Femur (tissue), 1 donor: Measurements from ENCODE around the gene GMEB2.
"Not testable (repeated sequence)": the region's sequence is repeated elsewhere in the genome, so short reads cannot be mapped to it uniquely, and the experiment has no call there.

Experiments
- DNase-seq: peaks from one replicate; pipeline ENCODE4 v3.0.0-alpha.2; 2017

GMEB2 gene

DNA sequence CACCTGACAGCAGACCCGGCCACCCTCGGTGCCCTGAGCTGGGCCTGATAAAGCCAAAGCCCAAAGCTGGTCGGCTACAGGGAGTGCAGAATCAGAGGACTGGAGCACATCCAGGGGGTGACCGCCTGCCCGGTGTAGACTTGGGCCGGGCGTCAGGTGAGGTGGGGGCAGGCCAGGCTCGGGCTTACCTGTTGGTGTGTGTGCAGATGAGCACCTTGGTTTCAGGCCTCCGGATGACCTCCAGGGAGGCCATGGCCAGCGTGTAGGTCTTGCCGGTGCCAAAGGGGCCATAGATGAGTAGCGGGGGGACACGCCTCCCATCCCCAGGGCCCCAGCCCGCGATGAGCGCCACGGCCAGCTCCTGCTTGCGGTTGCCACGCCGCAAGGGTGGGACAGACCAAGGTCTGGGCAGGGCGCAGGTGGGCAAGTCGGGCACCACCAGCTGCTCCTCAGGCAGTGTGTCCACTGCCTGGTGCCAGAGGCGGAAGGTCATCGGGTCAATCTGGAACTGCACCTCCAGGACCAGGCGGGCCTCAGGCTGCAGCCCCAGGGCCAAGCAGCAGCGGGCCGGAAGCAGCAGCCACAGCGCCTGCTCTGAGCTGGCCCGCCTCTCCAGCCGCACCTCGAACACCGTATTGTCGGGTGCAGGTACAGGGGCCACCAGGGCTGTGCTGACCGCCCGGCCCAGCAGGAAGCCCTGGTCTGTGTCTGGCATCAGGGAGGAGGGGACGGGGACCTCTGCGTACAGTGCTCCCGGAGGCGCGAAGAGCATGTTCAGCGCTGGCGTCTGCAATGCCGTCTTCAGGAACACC is 58.5 kb downstream of the GMEB2 start:
- no peak for DNase-seq

DNA sequence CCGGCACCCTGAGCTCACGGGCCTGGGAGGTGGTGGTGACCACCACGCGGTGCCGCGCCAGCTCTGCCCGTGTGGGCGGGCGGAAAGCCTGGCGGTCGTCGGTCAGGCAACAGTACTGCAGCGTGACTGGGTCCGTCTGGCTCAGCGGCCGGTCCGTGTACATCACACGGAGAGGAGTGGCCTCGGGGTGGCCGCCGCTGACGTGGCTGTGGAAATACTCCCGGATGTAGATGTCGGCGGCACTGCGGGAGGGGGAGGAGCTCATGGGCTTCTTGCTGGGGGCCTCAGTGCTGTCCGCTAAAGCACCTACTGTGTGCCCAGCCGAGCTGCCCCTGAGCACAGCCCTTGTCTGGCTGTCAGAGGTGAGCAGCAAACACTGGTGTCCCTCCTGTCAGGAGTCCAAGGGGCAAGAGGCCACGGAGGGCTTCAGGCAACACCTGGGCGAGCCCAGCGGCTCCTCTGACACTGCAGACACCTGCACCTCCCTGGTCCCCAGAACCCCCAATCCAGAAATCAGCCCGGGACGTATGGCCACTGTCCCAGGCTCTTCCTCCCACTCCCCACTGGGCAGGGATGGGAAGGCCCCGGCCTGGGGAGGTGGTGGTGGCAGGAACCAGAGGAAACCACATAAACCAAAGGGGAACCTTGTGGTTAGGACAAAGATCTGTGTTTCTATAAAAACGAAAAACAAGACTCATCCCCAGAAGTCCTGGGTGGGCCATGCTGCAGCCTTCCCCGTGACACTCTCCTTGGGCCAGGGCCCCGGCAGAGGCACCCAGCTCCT is 59.3 kb downstream of the GMEB2 start:
- DNase-seq: no peak

DNA sequence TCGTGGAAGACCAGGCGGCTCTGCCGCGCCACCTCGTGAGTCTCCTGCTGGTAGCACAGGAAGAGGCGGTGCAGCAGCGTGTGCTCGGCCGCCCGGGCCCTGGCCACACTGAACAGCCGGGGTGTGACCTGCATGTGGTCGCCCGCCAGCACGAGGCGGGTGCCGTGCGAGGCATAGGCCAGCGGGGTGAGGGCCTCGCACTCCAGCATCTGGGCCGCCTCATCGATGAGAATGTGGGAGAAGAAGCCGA is 59.8 kb downstream of the GMEB2 start:
- no peak for DNase-seq

DNA sequence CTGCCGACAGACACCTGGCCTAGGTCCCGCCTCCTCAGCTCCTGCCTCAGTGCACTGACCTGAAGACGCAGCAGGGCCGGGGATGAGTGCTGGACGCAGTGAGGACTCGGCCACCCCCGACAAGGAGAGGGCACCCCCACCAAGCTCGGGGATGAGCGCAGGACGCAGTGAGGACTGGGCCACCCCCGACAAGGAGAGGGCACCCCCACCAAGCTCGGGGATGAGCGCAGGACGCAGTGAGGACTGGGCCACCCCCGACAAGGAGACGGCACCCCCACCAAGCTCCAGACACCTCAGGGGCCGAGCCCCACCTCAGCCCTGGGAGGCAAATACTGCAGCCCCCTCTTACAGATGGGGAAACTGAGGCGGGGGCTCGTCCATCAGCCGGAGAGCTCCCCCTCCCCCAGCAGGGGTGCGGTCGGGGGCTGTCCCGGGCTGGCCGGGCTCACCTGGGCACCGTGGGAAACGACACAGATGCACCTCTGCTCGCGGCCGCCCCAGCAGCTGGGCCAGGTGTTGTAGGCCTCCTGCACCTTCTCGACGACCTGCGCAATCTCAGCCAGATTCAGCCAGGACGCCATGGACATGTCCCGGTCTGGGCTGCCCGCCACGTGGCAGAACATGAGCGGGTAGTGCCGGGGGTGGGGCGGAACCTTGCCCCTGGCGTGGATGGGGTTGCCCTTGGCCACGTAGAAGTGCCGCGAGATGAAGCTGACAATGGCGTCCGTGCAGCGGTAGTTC is 60.3 kb downstream of the GMEB2 start:
- no peak for DNase-seq

DNA sequence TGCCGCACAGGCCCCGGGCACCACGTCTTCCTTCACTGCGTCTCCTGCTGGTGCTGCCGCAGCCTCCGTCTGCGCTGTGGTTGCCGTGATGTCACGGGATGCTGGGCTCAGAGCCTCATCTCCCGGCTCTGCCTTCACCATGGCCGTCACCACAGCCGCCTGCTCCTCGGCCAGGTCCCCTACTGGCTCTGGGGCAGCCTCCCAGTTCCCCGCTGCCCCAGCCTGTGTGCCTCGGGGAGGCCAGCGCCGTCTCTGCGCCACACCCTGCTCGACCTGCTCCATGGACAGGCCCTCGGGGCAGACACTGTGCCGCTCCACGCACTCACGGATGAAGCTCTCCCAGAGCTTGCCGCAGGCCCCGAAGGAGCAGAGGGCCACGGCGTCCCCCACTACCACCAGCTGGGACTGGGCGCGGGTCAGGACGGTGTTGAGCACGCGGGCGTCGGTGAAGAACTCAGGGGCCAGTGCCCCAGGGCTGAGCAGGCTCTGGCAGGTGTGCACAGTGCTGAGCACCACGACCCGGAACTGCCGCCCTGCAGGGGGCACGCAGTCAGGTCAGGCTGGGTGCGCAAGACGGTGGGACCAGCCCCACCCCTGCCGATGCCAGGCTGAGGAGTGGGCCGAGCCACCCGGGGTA is 61.1 kb downstream of the GMEB2 start:
- DNase-seq: no peak

DNA sequence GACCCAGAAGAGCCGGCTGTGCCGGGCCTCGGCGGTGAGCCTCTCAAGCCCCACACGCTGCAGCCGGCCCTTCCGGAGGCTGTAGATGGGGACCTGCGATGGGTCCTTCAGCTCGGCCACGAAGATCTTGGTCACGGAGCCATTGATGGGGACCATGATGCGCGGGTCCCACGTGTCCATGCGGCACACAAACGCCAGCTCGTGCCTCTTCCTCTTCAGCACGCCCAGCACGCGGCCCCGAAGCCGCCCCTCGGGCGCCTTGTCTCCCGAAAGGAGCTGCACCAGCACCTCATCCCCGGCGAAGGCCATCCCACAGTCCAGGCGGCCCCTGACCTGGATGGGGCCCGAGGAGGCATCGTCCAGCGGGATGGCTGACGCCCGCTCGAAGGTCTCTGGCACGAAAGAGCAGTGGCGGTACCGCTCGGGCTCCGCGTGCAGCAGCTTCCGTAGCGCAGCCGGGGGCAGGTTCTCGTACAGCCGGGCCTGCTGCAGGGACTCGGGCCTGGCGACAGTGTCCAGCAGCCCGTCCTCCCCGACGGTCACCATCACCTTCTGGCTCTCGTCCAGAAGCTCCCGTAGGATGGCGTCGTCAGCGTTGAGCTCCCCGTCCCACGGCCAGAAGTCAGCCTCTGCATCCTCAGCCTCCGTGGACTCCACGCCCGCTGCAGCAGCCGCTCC is 61.7 kb downstream of the GMEB2 start:
- no peak for DNase-seq

DNA sequence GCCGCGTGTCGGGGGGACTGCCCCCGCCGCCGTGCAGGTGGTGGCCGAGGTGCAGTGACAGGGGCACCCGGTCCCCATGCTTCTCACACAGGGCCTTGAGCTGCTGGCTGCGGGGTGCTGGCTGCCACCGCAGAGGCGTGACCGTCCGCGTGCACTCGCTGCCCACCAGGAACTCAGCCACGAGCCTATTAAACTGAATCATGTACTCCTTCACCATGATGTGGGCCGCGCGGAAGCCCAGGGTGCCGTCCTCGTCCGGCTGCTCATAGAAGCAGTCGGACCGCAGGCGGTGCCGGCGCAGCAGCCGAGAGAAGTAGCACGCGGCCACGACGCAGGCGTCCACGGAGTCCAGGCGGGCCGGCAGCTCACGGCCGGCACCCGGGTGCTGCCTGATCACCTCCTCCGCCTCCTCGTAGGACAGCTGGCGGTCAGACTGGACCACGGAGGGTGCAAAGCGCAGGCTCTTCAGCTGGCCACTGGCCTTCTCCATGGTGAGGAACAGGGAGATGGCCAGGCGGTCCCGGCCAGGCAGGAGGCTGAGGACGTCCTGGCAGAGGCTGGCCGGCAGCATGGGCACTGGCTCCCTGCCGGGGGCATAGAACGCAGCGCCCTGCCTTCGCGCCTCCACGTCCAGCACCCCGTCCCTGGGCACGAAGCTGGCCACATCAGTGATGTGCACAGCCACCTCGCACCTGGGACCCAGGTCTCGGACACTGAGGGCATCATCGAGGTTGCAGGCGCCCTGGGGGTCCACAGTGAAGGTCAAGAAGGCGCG is 62.7 kb downstream of the GMEB2 start:
- no peak for DNase-seq

DNA sequence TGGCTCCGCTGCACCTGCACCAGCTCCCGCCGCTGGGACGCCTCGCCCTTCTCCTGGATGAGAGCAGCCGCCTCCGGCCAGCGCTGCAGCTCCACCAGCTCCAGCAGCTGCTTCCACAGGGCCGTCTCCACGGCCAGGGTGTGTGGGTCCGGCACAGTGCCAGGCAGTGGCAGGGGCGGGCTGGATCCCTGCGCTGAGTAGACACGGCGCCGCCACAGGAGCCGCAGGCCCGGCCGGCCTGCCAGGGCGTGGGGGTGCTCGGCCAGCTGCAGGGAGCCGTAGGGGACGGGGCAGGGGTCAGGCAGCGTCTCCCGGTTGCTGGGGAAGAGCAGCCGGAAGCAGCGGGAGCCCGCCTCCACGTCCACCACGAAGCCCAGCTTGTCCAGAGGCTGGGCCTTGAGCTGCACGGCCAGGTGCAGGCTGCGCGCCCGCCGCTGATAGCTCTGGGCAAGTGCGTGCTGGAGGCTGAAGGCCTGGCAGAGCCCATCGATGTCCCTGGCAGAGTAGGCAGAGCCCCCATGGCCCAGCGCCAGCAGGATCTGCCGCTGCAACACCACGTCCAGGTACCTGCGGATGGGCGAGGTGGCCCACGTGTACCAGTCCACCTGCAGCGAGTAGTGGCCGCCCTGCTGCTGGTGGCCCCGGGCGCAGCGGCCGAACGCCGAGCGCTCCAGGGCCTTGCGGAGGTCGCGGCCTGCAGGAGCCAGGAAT is 63.5 kb downstream of the GMEB2 start:
- no peak for DNase-seq

DNA sequence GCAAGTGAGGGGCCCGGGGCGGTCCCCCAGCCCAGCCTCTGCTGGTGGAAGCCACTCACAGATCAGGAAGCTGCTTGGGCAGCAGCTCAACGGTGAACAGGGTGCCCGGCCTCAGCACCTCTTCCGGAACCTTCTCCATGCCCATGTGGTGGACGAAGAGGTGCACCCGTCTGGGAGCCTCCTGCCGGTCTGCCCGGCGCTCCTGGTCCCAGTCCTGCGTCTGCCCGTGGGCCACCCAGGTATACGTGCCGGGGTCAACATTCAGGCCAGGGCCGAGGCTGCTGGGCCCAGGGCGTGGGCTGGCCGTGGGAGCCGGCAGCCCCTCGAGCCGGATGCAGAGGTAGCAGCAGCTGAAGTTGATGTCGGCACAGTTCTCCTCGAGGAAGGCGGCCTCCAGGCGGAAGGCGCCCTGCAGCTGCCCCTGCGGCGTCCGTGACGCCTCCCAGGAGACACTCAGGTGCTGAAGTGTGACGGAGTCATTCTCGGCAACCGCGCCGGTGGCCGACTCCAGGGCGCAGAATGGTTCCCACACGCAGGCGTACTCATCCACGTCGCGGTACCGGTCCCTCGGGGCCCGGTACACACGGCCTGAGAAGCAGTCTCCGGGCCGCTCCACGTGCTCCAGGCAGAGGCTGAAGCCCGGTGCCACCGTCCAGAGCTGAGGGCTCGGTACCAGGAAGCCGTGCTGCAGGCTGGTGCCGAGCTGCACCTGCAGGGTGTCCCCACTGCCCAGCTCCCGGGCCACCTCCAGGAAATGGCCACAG is 64.3 kb downstream of the GMEB2 start:
- DNase-seq: no peak

DNA sequence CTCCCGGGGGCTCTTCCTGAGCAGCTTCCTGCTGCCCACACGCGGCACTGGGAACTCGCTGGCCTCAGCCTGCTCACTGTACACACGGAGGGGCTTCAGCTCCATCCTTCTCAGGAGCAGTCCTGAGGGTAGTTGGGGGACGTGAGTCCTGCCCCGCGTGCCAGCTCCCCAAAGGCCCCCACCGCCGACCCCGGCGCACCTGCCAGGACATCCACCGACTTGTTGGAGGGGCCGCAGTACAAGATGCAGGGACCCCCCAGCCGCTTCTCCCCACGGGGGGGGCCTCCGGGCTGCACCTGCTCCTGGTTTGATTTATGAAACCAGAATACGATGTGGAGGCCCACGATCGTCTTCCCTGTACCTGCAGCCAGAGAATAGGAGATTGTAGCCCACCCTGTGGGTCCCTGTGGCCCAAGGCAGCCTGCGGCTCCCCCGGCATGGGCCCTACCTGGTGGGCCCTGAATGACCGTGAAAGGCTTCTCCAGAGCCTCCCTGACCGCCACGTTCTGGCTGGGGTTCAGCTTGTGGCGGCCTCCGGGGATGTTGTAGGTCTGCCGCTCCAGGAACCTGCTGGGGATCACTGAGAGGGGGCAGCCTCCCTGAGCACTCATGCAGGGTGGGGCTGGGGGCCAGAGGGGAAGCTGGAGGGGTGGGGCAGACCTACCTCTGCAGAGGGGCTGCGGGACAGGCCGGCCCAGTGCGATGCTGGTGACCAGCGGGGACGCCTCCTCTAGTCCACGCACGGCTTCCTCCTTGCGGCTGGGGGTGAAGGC is 65.1 kb downstream of the GMEB2 start:
- DNase-seq: no peak

DNA sequence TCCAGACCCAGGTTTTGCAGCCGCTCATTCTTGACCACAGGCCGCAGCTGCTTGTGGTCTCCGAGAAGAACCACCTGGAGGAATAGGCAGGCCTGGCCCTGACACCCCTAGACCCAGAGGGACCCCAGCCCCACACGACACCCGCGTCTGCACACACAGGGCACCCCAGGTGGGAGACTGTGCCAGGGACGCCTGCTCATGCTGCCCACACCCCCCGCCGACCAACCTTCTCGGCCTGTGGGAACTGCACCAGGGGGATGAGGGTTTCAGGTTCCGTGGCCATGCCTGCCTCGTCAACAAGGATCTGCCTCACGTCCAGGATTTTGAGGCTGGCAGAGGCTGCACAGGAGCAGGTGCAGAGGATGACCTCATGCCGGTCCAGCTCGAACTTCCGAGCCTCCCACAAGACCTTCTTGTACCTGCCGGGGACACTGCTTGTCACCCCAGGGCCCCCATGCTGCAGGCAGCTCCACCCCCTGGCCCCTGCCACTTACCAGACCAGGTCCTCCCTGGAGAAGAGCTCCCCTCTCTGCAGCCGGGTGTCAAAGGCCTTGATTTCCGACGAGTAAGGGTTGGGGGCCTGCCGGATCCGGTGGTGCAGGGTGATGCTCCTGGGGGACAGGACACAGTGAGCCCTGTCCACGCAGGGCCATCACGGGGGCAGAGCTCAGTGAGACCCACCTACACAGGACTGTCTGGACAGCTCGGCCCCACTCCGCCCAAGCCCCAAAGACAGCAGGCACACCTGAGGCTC is 65.9 kb downstream of the GMEB2 start:
- no peak for DNase-seq

DNA sequence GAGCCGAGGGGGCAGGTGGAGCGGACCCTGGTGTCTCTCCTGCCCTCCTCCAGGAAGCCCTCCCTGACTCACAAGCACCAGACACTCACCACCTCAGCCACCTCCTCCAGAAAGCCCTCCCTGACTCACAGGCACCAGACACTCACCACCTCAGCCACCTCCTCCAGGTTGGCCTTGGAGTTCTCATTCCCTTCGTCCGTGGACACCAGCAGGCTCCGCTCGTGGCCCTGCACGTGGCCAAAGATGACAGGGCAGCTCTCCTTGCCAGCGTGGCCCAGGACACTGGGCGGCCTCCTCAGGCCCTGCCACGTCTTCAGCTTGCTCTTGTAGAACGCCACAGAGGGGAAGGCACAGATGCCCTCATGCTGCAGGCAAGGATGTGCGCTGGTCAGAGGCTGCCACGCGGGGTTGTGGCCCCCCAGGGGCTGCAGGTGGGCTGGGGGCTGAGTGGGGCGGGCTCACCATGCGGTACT is 66.5 kb downstream of the GMEB2 start:
- no peak for DNase-seq

DNA sequence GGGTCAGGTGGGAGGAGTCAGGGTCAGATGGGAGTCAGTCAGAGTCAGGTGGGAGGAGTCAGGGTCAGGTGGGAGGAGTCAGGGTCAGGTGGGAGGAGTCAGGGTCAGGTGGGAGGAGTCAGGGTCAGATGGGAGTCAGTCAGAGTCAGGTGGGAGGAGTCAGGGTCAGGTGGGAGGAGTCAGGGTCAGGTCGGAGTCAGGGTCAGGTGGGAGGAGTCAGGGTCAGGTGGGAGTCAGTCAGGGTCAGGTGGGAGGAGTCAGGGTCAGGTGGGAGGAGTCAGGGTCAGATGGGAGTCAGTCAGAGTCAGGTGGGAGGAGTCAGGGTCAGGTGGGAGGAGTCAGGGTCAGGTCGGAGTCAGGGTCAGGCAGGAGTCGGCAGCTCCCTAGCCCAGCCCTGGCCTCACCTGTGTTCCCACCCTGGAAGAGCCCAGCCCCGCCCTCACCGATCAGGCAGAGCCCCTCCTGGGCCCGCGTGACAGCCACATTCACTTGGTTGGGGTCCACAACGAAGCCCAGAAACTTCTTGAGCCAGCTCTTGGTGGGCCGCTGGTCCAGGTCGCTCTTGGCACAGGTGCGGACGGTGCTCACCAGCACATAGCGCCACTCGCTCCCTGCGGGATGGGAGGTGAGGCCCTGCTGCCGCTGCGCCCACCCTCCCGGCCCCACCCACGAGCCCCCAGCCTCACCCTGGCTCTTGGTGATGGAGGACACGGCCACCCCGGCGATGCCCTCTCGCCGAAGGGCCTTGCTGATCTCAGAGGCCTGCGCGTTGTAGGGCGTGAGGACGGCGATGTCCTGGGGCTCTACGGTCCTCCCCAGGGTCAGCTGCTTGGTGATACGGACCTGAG is 67.2 kb downstream of the GMEB2 start:
- not testable (repeated sequence) for DNase-seq

DNA sequence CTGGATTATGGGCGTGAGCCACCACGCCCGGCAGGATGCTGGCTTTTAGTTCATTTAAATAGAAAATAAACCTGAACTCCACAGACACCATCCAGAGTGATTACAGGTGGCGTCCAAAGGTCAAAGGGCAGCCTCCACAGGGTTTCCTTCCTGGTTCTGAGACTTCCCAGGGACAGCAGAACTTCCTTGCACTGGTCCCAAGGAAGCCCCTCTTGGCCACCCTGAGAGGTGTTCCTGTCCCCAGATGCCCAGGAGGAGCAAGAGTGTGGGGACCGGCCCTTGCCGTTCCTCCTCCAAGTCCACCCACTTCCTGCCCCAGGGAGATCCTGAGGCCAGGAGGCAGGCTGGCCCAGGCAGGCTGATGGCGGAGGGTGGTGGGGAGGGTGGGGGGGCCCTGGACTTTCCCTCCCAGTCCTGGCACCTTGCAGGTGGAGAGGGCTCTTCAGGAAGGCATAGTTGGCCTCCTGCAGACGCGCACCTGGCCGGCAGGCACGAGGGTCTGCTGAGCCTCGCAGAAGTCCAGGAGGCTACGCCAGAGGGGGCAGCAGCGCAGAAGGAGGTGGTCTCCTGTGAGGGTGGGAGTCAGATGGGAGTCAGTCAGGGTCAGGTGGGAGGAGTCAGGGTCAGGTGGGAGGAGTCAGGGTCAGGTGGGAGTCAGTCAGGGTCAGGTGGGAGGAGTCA is 68.0 kb downstream of the GMEB2 start:
- DNase-seq: no peak

DNA sequence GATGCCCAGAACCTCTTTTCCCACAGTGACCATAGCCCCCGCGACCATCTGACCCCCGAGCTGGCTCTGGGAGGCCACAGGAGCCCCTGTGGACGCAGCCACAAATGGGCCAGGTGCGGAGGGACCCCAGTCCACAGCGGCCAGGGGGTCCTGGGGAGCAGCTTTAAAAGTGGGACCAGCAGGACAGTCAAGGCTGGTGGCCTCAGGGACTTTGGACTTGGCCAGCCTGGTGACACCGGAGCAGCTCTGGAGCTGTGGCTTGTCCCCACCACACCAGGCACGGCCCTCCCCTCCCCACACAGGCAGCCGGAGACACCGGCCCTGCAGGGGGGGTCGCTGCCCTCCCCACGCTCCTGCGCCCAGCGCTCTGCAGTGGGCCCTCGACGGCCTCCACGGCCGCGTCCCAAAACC is 69.4 kb downstream of the GMEB2 start:
- DNase-seq: no peak

DNA sequence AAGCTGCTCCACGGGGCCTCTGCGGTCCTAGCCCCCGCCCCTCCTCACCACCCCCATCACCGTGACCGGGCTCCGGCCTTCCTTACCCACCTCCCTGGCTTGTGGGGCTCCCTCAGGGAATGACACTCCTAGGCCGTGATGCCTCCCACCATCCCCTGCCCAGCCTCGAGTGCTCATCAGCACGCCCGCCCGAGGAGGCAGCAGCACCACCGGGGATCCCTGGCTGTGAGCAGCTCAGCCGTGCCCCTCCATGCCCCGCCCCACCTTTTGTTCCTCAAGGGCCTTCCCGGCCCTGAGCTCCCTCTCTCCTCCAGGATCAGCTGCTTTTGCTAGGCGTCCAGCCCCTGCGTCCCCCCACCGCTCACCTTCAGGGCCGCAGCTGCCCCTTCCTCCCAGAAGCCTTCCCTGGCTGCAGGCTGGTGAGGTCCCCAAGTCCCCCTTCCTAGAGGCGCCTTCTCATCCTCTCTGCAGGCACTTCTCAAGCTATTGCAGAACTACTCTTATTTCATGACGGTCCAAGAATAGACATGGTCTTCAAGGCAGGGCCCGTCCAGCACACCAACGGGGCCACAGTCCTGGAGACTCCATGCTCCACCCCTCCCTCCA is 69.9 kb downstream of the GMEB2 start:
- DNase-seq: no peak
